AG09309 (cell line): Measurements from ENCODE around the gene PDE6D.
"Not testable (repeated sequence)": the region's sequence is repeated elsewhere in the genome, so short reads cannot be mapped to it uniquely, and the experiment has no call there.

Source experiments
- DNase-seq: peaks from one replicate; pipeline ENCODE4 v3.0.0-alpha.2; 2010; ENCODE audit warnings: low read depth
- H3K4me3 ChIP-seq: 2 replicates; pipeline ENCODE4 v1.5.1; 2011; ENCODE audit warnings: mild to moderate bottlenecking, low read depth, low read length, moderate library complexity; ENCODE audit not compliant: control insufficient read depth
- CTCF ChIP-seq: IDR thresholded peaks from 2 replicates; pipeline ENCODE4 v1.5.1; 2011; ENCODE audit warnings: mild to moderate bottlenecking, low read depth, low read length, inconsistent platforms; ENCODE audit not compliant: insufficient read depth, control insufficient read depth; ENCODE audit errors: missing control alignments

Gene PDE6D

GRCh38 chr2:231713730-231714638 is 67.1 kb downstream of the PDE6D start:
- TF ChIP-seq CTCF = peak; percentile 91
- no peak overlapping the region for H3K4me3 ChIP-seq
- DNase-seq = no peak

- not testable (repeated sequence) for DNase-seq, H3K4me3 ChIP-seq
Measured at GRCh38 chr2:231713406-231713729, 67.7 kb downstream of the PDE6D start.

GRCh38 chr2:231712451-231713021 is 68.5 kb downstream of the PDE6D start:
- not testable (repeated sequence) for H3K4me3 ChIP-seq, DNase-seq

GRCh38 chr2:231711677-231712450 is 69.2 kb downstream of the PDE6D start:
- H3K4me3 ChIP-seq = peak overlapping the region; percentile 74
- TF ChIP-seq CTCF = no peak
- no peak for DNase-seq

GRCh38 chr2:231710799-231711676 is 70.0 kb downstream of the PDE6D start:
- DNase-seq = no peak

GRCh38 chr2:231709981-231710798 is 70.9 kb downstream of the PDE6D start:
- peak; percentile 29 for DNase-seq
- H3K4me3 ChIP-seq = peak overlapping the region; percentile 76
- TF ChIP-seq CTCF = peak; percentile 64

More at GRCh38 chr2:231710799-231711676, 70.0 kb downstream of the PDE6D start:
- peak overlapping the region; percentile 74 for H3K4me3 ChIP-seq
- TF ChIP-seq CTCF = peak; percentile 34
